SK-N-SH (cell line): ENCODE results near the gene XRCC5. TPM values are rescaled to one million over a fixed set of nuclear protein-coding genes. Genes with fewer than 3 reads are reported as not detected.

Experiments
- CTCF ChIA-PET: fragments of 300-600, 350-600 bp; formaldehyde crosslinking; extraction: SDS; loops from one replicate; lab custom pipeline; 2021; lab: Yijun Ruan, JAX
- POLR2A ChIA-PET: fragments of 350-600 bp; sonication (Branson Sonifier 250); formaldehyde crosslinking; extraction: SDS; loops from one replicate; lab custom pipeline; 2020; ENCODE audit warnings: antibody characterized with exemption, inconsistent platforms; lab: Yijun Ruan, JAX
- DNase-seq: peaks from one replicate; pipeline ENCODE4 v3.0.0; 2012
- H2AFZ ChIP-seq: fragments of 200-600 bp; sonication (generic); 2 replicates; pipeline ENCODE4 v1.8.1; 2016; ENCODE audit warnings: antibody characterized with exemption, mild to moderate bottlenecking, low read depth
- H3F3A ChIP-seq: fragments of 200-600 bp; sonication (generic); replicated peaks from 2 replicates; pipeline ENCODE3; 2016; ENCODE audit warnings: antibody characterized with exemption, mild to moderate bottlenecking; ENCODE audit not compliant: insufficient read depth
- H3K27ac ChIP-seq, 2 experiments: fragments of 200-500 bp in 1 of 2; fragments of 200-600 bp in 1 of 2; sonication (Bioruptor generic) in 1 of 2; sonication (generic), shearing (Covaris generic) in 1 of 2; 2 replicates each; pipeline versions ENCODE4 v1.5.1 to v1.6.1; 2014 to 2016; ENCODE audit warnings: low read depth in 2 of 2, inconsistent platforms in 1 of 2, low read length in 1 of 2, mild to moderate bottlenecking in 1 of 2, mixed read lengths in 1 of 2
- H3K27me3 ChIP-seq: fragments of 200-600 bp; sonication (generic), shearing (Covaris generic); 2 replicates; pipeline ENCODE4 v1.6.1; 2016; ENCODE audit warnings: mixed run types; ENCODE audit not compliant: insufficient read depth
- H3K36me3 ChIP-seq, 2 experiments: fragments of 200-500 bp in 1 of 2; fragments of 200-600 bp in 1 of 2; sonication (Bioruptor generic) in 1 of 2; sonication (generic) in 1 of 2; replicated peaks in 1 of 2; 2 replicates each; pipeline versions ENCODE3 to v1.5.1; 2014 to 2016; ENCODE audit warnings: low read length in 1 of 2, mild to moderate bottlenecking in 1 of 2; ENCODE audit not compliant: insufficient read depth in 2 of 2, control insufficient read depth in 1 of 2
- H3K4me1 ChIP-seq, 2 experiments: fragments of 200-500 bp in 1 of 2; fragments of 200-600 bp in 1 of 2; sonication (Bioruptor generic) in 1 of 2; sonication (generic), shearing (Covaris generic) in 1 of 2; 2 replicates each; pipeline versions ENCODE4 v1.5.1 to v1.6.1; 2014 to 2016; ENCODE audit warnings: low read depth in 1 of 2, low read length in 1 of 2, mixed run types in 1 of 2; ENCODE audit not compliant: insufficient read depth in 2 of 2, control insufficient read depth in 1 of 2
- H3K4me2 ChIP-seq: fragments of 200-600 bp; sonication (generic), shearing (Covaris generic); 2 replicates; pipeline ENCODE4 v1.6.1; 2017; ENCODE audit warnings: mixed run types
- H3K4me3 ChIP-seq, 2 experiments: fragments of 200-500 bp in 1 of 2; fragments of 200-600 bp in 1 of 2; sonication (Bioruptor generic) in 1 of 2; sonication (generic), shearing (Covaris generic) in 1 of 2; 2 replicates each; pipeline versions ENCODE4 v1.5.1 to v1.8.1; 2014 to 2016; ENCODE audit warnings: low read depth in 2 of 2, inconsistent platforms in 1 of 2, low read length in 1 of 2, mild to moderate bottlenecking in 1 of 2, mixed read lengths in 1 of 2, moderate library complexity in 1 of 2
- H3K79me2 ChIP-seq: fragments of 200-600 bp; sonication (generic); 2 replicates; pipeline ENCODE4 v1.8.1; 2017; ENCODE audit warnings: mild to moderate bottlenecking; ENCODE audit not compliant: insufficient read depth
- H3K9ac ChIP-seq: fragments of 200-600 bp; sonication (generic); 2 replicates; pipeline ENCODE4 v1.6.1; 2017; ENCODE audit warnings: mixed run types
- H3K9me2 ChIP-seq: fragments of 200-600 bp; sonication (generic); 2 replicates; pipeline ENCODE4 v1.6.1; 2017; ENCODE audit warnings: mixed run types
- H3K9me3 ChIP-seq: fragments of 200-600 bp; sonication (generic); 2 replicates; pipeline ENCODE4 v1.6.1; 2017; ENCODE audit warnings: mixed run types, mild to moderate bottlenecking, moderate library complexity
- H4K20me1 ChIP-seq: fragments of 200-600 bp; sonication (generic); 2 replicates; pipeline ENCODE4 v1.6.1; 2017; ENCODE audit warnings: mild to moderate bottlenecking, mixed run types; ENCODE audit not compliant: insufficient read depth
- CHD2 ChIP-seq: fragments of 150-350 bp; IDR thresholded peaks from 2 replicates; pipeline ENCODE4 v1.6.1; 2018; ENCODE audit warnings: low read length; ENCODE audit not compliant: partially characterized antibody
- EP300 ChIP-seq, 2 experiments: IDR thresholded peaks; 2 replicates each; pipeline versions ENCODE4 v1.4.0 to v1.6.1; 2012; ENCODE audit warnings: borderline replicate concordance in 1 of 2, low read depth in 1 of 2, low read length in 1 of 2
- FOSL2 ChIP-seq: IDR thresholded peaks from 2 replicates; pipeline ENCODE4 v1.4.0; 2012; ENCODE audit warnings: low read depth, mild to moderate bottlenecking, moderate library complexity, borderline replicate concordance
- FOXM1 ChIP-seq: IDR thresholded peaks from 2 replicates; pipeline ENCODE4 v1.4.0; 2012; ENCODE audit warnings: low read depth, mild to moderate bottlenecking
- GABPA ChIP-seq: IDR thresholded peaks from 2 replicates; pipeline ENCODE4 v1.4.0; 2012; ENCODE audit warnings: low read depth, mild to moderate bottlenecking
- GATA2 ChIP-seq: sonication (generic); formaldehyde crosslinking; IDR thresholded peaks from 2 replicates; pipeline ENCODE4 v1.5.0; 2020; ENCODE audit warnings: mild to moderate bottlenecking, missing genetic modification reagents
- JUND ChIP-seq: IDR thresholded peaks from 2 replicates; pipeline ENCODE4 v1.4.0; 2012
- MXI1 ChIP-seq: IDR thresholded peaks from 2 replicates; pipeline ENCODE4 v1.6.1; 2012; ENCODE audit warnings: mild to moderate bottlenecking, low read depth, low read length, improper control_type of control experiment
- NRF1 ChIP-seq: IDR thresholded peaks from 2 replicates; pipeline ENCODE4 v1.6.1; 2012; ENCODE audit warnings: low read depth, mild to moderate bottlenecking, low read length
- PBX3 ChIP-seq: IDR thresholded peaks from 2 replicates; pipeline ENCODE4; 2012
- RAD21 ChIP-seq: IDR thresholded peaks from 2 replicates; pipeline ENCODE4 v1.6.1; 2012; ENCODE audit warnings: mild to moderate bottlenecking, low read length
- REST ChIP-seq: IDR thresholded peaks from 2 replicates; pipeline ENCODE4 v1.6.1; 2012; ENCODE audit warnings: mild to moderate bottlenecking, low read depth, low read length, moderate library complexity
- RFX5 ChIP-seq: IDR thresholded peaks from 2 replicates; pipeline ENCODE4 v1.6.1; 2012; ENCODE audit warnings: mild to moderate bottlenecking, improper control_type of control experiment, low read length
- SIN3A ChIP-seq: IDR thresholded peaks from 2 replicates; pipeline ENCODE4 v1.6.1; 2012; ENCODE audit warnings: low read depth, mild to moderate bottlenecking, low read length, moderate library complexity, borderline replicate concordance
- TAF1 ChIP-seq: IDR thresholded peaks from 2 replicates; pipeline ENCODE4 v1.6.1; 2012; ENCODE audit warnings: low read depth, mild to moderate bottlenecking, low read length, moderate library complexity, borderline replicate concordance
- USF2 ChIP-seq: fragments of 150-350 bp; IDR thresholded peaks from 2 replicates; pipeline ENCODE4 v1.6.1; 2017; ENCODE audit warnings: antibody characterized with exemption, low read length, low read depth, borderline replicate concordance
- YY1 ChIP-seq: IDR thresholded peaks from 2 replicates; pipeline ENCODE4 v1.4.0; 2012; ENCODE audit warnings: low read depth, mild to moderate bottlenecking
- WGBS: methylation state at CpG from one replicate; pipeline ENCODE4 v1.1.6; 2017; ENCODE audit warnings: low lambda C conversion rate; 5-methylcytosine and 5-hydroxymethylcytosine counted together
- polyA plus RNA-seq, 3 experiments: library from polyadenylated mRNA; depleted of rRNA; stranded (reverse); fragments of >200 nt; gene quantifications; 2 replicates each; pipeline ENCODE4 v1.2.3, GENCODE V29; 2012
- TF ChIP-seq, protein P1 (sequence below): fragments of 200-600 bp; sonication (generic); IDR thresholded peaks from 2 replicates; pipeline ENCODE4 v1.6.1; 2017; ENCODE audit warnings: antibody characterized with exemption, mild to moderate bottlenecking, moderate library complexity

XRCC5 gene
- polyA plus RNA-seq, 1 of the 3 experiments (the other 2 are of a cell fraction) = 125 TPM

DNA sequence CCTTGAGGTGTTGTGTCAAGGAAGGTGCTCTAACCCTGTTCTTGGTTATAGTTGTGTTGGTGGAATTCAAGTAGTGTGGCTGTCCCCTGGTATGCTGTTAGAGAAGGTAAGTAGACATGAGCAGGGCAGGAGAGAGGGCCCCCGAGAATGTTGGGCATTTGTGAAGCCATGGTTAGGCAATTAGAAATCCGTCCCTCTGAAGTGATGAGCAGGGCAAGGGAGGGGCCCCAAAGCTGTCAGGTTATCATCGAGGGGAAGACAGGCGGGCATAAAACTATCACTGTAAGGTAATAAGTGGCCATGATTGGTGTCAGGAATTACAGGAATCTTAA lies 5.2 kb downstream of the XRCC5 start:
- no peak overlapping the region for H3K4me2 ChIP-seq

DNA sequence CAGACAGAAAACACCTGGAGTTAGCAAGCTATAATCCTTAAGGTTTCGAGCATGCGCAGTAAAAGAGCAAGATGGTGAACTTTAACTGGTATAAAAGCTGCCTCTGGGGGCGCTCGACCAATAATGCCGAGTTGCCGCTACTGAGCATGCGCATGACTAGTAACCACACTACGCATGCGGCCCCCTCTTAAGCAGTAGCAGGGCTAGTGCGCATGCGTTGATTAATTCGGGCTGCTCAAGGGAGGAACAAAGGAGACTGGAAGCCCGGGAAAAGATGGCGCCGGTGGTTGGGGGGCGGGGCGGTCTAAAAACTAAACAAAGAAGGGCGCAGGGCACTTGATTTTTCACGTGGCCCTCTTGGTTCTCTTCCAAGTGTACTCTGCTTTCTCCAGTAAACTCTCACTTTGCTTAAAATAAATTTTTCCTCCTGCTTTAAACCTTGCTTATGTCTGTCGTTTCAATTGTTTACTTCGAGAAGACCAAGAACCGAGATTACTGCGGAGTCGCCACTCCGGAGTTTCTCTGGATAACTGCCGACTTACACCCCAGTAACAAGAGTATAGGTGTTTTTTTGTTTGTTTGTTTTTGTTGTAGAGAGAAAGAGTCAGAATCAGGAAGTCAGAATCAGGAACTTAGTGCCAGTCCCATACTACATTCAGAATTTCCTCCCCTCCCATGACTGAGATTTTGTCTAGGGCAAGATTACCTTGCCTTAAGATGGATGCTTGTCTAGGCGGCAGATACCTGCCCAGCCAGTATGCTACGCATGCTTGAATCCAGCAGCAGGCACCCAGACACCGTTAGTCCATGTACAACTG lies 5.8 kb downstream of the XRCC5 start:
- Histone ChIP-seq H3K9me3 (no peaks in the 10 kb centered on the region), H3K9me2 (no peaks in the 10 kb centered on the region), H2AFZ (peak overlapping the region; percentile 38), H3K9ac (peak overlapping the region; percentile 93), H3K79me2 (peaks cover 92% of the 10 kb centered on the region), H3K4me1 (peaks cover 38 to 48% of the 10 kb centered on the region in 2 experiments), H3K4me3 (peak overlapping the region; percentile 49 to 63), H3K4me2 (peak overlapping the region; percentile 92), H3K27ac (peak overlapping the region; percentile 85 to 97), H4K20me1 (peaks cover 11% of the 10 kb centered on the region), H3K36me3 (peaks cover 85 to 88% of the 10 kb centered on the region in 2 experiments), H3F3A (peaks cover 23% of the 10 kb centered on the region), H3K27me3 (no peaks in the 10 kb centered on the region)
- POLR2A ChIA-PET = interaction anchor here (0.7 to 1.6 kb wide), 4 partner anchors 33 to 384 kb away, joined by 3 to 7 read pairs (median 4); partner anchors contain the start of genes PECR, RPL37A, SMARCAL1 and TMEM169
- CTCF ChIA-PET = interaction anchor here (0.6 to 1.4 kb wide), 13 partner anchors 9 to 770 kb away, joined by 3 to 7 read pairs (median 4); no protein-coding TSS in a partner anchor
- WGBS = 4% methylated on average over 29 of the region's 29 CpGs
- DNase-seq = peak; percentile 87
- TF ChIP-seq NRF1 = peak; percentile 98
- TF ChIP-seq PBX3 = peak; percentile 4; the same call in 1 of the 2 replicates
- no peak for TF ChIP-seq JUND
- TF ChIP-seq YY1 = peak; percentile 91
- no peak for TF ChIP-seq USF2
- no peak for TF ChIP-seq FOSL2
- TF ChIP-seq FOXM1 = no peak
- TF ChIP-seq, protein P1, sequence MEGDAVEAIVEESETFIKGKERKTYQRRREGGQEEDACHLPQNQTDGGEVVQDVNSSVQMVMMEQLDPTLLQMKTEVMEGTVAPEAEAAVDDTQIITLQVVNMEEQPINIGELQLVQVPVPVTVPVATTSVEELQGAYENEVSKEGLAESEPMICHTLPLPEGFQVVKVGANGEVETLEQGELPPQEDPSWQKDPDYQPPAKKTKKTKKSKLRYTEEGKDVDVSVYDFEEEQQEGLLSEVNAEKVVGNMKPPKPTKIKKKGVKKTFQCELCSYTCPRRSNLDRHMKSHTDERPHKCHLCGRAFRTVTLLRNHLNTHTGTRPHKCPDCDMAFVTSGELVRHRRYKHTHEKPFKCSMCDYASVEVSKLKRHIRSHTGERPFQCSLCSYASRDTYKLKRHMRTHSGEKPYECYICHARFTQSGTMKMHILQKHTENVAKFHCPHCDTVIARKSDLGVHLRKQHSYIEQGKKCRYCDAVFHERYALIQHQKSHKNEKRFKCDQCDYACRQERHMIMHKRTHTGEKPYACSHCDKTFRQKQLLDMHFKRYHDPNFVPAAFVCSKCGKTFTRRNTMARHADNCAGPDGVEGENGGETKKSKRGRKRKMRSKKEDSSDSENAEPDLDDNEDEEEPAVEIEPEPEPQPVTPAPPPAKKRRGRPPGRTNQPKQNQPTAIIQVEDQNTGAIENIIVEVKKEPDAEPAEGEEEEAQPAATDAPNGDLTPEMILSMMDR = peak; percentile 94
- no peak for TF ChIP-seq GABPA
- peak; percentile 77; the same call in 1 of the 2 replicates for TF ChIP-seq TAF1
- TF ChIP-seq CHD2 = peak; percentile 70
- TF ChIP-seq RFX5 = no peak
- no peak; the same call in 1 of the 2 replicates for TF ChIP-seq REST
- TF ChIP-seq SIN3A = no peak
- TF ChIP-seq GATA2 (CRISPR knock-in tag) = no peak
- TF ChIP-seq EP300 (IDR thresholded peaks at IDR 0.05; ENCODE audit: borderline replicate concordance in 1 of 2, low read depth in 1 of 2, low read length in 1 of 2) = no peak
- TF ChIP-seq MXI1 = peak; percentile 89

More for the DNA sequence above, 5.2 kb downstream of the XRCC5 start:
- no peaks in the 10 kb centered on the region for H3K9me3 ChIP-seq
- H3K79me2 ChIP-seq = peaks cover 92% of the 10 kb centered on the region
- no peak for DNase-seq
- ChIA-PET CTCF (interaction anchor here (0.6 to 1.4 kb wide), 13 partner anchors 9 to 770 kb away, joined by 3 to 7 read pairs (median 4); no protein-coding TSS in a partner anchor), POLR2A (interaction anchor here (0.7 to 1.6 kb wide), 4 partner anchors 33 to 384 kb away, joined by 3 to 7 read pairs (median 4); partner anchors contain the start of genes PECR, RPL37A, SMARCAL1 and TMEM169)
- no peaks in the 10 kb centered on the region for H3K9me2 ChIP-seq
- H3K9ac ChIP-seq = no peak overlapping the region
- H3K4me1 ChIP-seq = peaks cover 38 to 48% of the 10 kb centered on the region in 2 experiments
- no peak for TF ChIP-seq NRF1
- TF ChIP-seq RAD21 = no peak
- 39% methylated on average over 4 of the region's 4 CpGs for WGBS
- peaks cover 11% of the 10 kb centered on the region for H4K20me1 ChIP-seq
- H3K36me3 ChIP-seq = peaks cover 80 to 82% of the 10 kb centered on the region in 2 experiments
- H3F3A ChIP-seq = peaks cover 23% of the 10 kb centered on the region
- no peak overlapping the region for H2AFZ ChIP-seq
- peak overlapping the region; percentile 20 to 29 for H3K27ac ChIP-seq
- no peaks in the 10 kb centered on the region for H3K27me3 ChIP-seq
- peak overlapping the region in 1 of 2 experiments; percentile 63; a peak in 1 of 4 replicates for H3K4me3 ChIP-seq
